ENCODE results near the gene PSMG2. TPM values are rescaled to one million over a fixed set of nuclear protein-coding genes. Genes with fewer than 3 reads are reported as not detected.
"Not testable (repeated sequence)": the region's sequence is repeated elsewhere in the genome, so short reads cannot be mapped to it uniquely, and the experiment has no call there.

The PSMG2 gene
- total RNA-seq, 1 donor from 2014 or later, result 96.5 TPM

DNA sequence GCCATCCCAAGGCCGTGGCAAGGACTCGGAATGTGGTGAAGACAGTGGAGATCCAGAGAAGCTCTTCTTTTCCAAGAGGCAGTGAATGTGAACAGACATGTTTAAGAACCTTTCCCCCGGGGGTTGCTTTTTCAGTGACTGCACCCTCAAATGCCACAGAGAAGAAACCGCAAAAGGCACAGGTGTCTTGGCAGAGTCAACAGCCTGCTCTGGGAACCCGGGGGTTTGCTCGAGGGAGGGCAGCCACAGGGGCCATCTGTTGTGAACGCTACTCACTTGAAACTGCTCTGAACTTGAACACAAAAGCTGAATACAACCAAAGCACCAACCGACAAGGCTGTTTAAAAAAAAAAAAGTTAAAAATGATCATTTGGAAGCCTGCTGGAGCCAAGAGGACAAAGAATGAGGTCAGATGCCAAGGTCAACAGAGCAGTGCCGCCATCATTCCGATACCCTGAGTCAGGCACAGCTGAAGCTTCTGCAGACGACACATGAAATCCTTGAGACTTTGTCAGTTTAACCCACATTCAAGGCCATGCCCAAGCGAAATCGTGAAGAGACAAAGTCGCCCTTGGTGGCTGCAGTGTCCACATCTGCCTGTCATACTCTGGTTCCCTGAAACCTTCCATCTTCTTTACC lies 47.4 kb downstream of the PSMG2 start:
- DNase-seq (ENCODE audit: low read depth), result no peak
- TF ChIP-seq, protein P1, sequence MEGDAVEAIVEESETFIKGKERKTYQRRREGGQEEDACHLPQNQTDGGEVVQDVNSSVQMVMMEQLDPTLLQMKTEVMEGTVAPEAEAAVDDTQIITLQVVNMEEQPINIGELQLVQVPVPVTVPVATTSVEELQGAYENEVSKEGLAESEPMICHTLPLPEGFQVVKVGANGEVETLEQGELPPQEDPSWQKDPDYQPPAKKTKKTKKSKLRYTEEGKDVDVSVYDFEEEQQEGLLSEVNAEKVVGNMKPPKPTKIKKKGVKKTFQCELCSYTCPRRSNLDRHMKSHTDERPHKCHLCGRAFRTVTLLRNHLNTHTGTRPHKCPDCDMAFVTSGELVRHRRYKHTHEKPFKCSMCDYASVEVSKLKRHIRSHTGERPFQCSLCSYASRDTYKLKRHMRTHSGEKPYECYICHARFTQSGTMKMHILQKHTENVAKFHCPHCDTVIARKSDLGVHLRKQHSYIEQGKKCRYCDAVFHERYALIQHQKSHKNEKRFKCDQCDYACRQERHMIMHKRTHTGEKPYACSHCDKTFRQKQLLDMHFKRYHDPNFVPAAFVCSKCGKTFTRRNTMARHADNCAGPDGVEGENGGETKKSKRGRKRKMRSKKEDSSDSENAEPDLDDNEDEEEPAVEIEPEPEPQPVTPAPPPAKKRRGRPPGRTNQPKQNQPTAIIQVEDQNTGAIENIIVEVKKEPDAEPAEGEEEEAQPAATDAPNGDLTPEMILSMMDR (conservative IDR thresholded peaks at IDR 0.05; ENCODE audit: low read depth, low read length), result no peak
- H3K4me3 ChIP-seq (ENCODE audit: low read depth, low read length), result no peak overlapping the region

DNA sequence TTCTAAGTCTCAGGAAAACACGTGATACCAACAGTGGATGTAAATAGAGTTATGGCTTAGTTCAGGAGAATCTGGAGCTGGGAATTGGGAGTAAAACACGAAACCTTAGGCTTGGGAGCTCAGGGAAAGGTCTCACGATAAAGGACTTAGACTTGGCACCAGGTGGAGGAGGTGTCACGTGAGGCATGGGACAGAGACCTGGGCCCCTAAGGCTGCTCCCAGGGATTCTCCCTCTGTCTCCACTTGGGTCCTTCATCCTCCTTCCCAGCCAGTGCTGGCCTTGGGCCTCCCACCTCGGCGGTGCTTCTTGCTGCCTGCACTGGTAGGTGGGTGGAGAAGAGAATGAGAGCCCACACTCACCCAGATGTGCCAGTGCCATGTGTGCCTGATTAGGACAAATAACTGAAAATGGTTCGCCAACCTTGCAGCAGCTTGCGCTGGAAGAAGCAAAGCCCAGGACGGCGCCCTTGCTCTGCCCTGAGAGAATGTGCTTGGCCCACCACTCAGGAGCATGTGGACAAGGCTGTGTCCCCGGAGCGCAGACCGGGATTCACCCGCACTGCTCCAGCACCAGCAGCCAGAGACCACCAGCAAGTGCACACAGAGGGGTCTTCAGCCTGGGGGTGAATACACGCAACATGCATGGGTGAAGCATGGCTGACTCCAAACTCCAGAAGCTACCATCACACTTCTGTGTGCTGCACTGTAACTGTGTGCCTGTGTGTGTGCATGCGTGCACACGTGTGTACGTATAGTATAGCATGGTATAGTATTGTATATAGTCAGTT lies 48.1 kb downstream of the PSMG2 start:
- TF ChIP-seq, protein P1 (conservative IDR thresholded peaks at IDR 0.05; ENCODE audit: low read depth, low read length), result no peak
- no peak for DNase-seq (ENCODE audit: low read depth)
- no peak overlapping the region for H3K4me3 ChIP-seq (ENCODE audit: low read depth, low read length)

- no peak overlapping the region for H3K4me3 ChIP-seq (ENCODE audit: low read depth, low read length)
- DNase-seq (ENCODE audit: low read depth), result no peak
- TF ChIP-seq, protein P1 (conservative IDR thresholded peaks at IDR 0.05; ENCODE audit: low read depth, low read length), result no peak
These were observed 48.7 kb downstream of the PSMG2 start for GRCh38 chr18:12751503-12751884.

DNA sequence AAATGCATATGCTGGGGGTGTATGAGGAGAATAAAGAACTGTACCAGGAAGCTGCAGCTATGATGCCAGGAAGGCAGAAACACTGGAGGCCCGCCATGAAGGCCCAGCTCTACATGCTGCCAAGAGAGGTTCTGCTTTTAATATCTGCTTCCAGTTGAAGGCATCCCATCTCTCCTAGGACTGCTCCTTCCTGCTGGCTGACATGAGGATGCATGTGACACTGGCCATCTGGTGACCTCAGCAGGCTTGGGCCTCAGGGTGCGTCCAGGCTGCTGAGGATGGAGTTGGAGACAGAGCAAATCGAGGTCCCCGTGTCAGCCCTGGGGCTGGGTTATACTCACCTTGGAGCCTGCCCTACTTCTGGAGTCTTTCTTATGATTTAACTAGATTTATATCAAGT lies 49.0 kb downstream of the PSMG2 start:
- H3K4me3 ChIP-seq (ENCODE audit: low read depth, low read length), result no peak overlapping the region
- TF ChIP-seq, protein P1 (conservative IDR thresholded peaks at IDR 0.05; ENCODE audit: low read depth, low read length), result no peak
- no peak for DNase-seq (ENCODE audit: low read depth)

GRCh38 chr18:12754511-12754910 lies 51.7 kb downstream of the PSMG2 start:
- TF ChIP-seq, protein P1 (conservative IDR thresholded peaks at IDR 0.05; ENCODE audit: low read depth, low read length), result no peak
- H3K4me3 ChIP-seq (ENCODE audit: low read depth, low read length), result no peak overlapping the region
- DNase-seq (ENCODE audit: low read depth), result no peak

- DNase-seq (ENCODE audit: low read depth); H3K4me3 ChIP-seq (ENCODE audit: low read depth, low read length): not testable (repeated sequence)
These were observed 52.8 kb downstream of the PSMG2 start for GRCh38 chr18:12755606-12756005.

DNA sequence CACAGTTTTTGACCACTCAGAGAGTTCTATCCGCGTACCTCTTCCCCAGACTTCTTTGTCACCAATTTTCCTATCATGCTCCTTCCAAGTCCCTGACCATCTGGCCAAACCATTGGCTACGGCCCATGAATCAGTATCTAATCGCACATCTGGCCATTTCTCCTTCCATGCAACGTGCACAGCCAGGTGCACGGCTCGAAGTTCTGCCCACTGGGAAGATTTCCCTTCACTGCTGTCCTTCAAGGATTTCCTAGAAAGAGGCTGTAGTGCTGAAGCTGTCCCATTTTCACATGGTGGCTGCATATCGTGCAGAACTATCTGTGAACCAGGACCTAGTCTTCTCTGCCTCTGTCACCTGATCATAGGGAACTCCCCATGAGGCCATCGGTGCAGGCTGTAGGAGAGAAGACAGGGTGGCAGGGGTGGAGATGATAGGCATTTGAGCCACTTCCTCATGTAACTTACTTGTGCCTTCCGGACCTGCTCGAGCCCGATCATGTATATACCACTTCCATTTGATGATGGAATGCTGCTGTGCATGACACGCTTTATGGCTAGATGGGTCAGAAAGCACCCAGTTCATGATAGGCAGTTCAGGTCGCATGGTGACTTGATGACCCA lies 53.9 kb downstream of the PSMG2 start:
- not testable (repeated sequence) for H3K4me3 ChIP-seq (ENCODE audit: low read depth, low read length); DNase-seq (ENCODE audit: low read depth)

DNA sequence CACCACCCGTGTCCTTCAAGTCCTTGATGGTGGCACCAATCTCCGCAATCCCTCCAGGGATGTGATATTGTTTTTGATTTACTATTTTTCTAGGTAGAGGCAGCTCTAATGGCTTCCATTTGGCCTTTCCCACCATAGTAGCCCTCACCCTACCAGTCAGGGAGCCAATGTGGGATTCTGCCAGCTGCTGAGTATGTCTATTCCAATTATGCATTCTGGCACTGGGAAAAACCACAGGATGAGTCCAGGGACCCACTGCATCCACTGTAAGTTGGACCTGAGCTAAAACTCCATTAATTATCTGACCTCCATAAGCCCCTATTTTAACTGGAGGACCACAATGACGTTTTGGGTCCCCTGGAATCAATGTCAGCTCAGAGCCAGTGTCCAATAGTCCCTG lies 55.7 kb downstream of the PSMG2 start:
- DNase-seq (ENCODE audit: low read depth), result not testable (repeated sequence)

More for the DNA sequence above, 55.7 kb downstream of the PSMG2 start:
- not testable (repeated sequence) for H3K4me3 ChIP-seq (ENCODE audit: low read depth, low read length)

Measured in epithelial cell of proximal tubule (primary cell).